ENCODE data around the gene HIP1.

DNA sequence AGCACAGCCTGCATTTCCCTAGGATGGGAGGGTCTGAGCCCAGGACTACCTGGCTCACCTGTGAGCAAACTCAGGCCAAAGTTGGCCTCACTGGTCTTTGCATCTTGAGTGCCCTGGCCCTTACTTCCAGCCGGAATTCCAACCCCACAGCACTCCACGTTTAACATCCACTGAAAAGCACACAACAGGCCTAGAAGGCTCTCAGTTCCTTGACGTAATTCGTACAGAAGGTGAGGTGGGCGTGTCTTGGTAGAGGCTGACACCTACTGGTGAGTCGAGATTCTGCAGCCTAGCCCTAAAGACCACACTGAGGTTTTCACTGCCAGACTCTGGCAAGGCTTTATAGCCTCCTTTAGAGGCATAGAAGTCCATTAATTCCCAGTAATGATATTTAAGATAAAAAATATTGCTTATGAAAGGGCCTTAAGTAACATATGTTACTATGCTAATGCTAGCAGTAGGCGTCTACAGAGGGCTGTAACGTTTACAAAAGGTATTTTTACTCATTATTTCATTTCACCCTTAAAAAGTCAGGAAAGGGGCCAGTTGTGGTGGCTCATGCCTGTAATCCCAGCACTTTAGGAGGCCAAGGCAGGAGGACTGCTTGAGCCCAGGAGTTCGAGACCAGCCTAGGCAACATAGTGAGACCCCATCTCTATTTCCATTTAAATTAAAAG, 95.8 kb downstream of the HIP1 start:
- TF ChIP-seq CTCF (conservative IDR thresholded peaks at IDR 0.05; ENCODE audit: low read depth, low read length) (peak; percentile 65), FOS (IDR thresholded peaks at IDR 0.05; ENCODE audit: low read depth, low read length) (no peak), POLR2A (IDR thresholded peaks at IDR 0.05; ENCODE audit: low read depth, low read length) (no peak), RAD21 (IDR thresholded peaks at IDR 0.05; ENCODE audit: low read length) (peak; percentile 70), CHD1 (IDR thresholded peaks at IDR 0.05; ENCODE audit: low read depth, low read length) (no peak), MAZ (IDR thresholded peaks at IDR 0.05; ENCODE audit: borderline replicate concordance, low read depth, low read length) (no peak), NFE2L2 (IDR thresholded peaks at IDR 0.05; ENCODE audit: low read depth, low read length) (no peak), CEBPB (IDR thresholded peaks at IDR 0.05; ENCODE audit: low read depth, low read length) (no peak)
